ENCODE data around the gene ALPI.

- TF ChIP-seq, protein P1, sequence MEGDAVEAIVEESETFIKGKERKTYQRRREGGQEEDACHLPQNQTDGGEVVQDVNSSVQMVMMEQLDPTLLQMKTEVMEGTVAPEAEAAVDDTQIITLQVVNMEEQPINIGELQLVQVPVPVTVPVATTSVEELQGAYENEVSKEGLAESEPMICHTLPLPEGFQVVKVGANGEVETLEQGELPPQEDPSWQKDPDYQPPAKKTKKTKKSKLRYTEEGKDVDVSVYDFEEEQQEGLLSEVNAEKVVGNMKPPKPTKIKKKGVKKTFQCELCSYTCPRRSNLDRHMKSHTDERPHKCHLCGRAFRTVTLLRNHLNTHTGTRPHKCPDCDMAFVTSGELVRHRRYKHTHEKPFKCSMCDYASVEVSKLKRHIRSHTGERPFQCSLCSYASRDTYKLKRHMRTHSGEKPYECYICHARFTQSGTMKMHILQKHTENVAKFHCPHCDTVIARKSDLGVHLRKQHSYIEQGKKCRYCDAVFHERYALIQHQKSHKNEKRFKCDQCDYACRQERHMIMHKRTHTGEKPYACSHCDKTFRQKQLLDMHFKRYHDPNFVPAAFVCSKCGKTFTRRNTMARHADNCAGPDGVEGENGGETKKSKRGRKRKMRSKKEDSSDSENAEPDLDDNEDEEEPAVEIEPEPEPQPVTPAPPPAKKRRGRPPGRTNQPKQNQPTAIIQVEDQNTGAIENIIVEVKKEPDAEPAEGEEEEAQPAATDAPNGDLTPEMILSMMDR (conservative IDR thresholded peaks at IDR 0.05): no peak
- no peak for TF ChIP-seq EZH2 (IDR thresholded peaks at IDR 0.05; ENCODE audit: low read depth)
Measured at GRCh38 chr2:232501794-232502390, 45.9 kb downstream of the ALPI start.

Data from PC-9 (cell line).